Naive thymus-derived CD8-positive, alpha-beta T cell (primary cell): ENCODE results near the gene C13orf42. TPM values are rescaled to one million over a fixed set of nuclear protein-coding genes. Genes with fewer than 3 reads are reported as not detected.
"Not testable (repeated sequence)": the region's sequence is repeated elsewhere in the genome, so short reads cannot be mapped to it uniquely, and the experiment has no call there.

Experiments
- ATAC-seq, 2 donors: fragments of 150-1000 bp; cut with Tn5 transposase in 1 of 2; sonication (Bioruptor Pico), chemical (Tn5 transposase) in 1 of 2; 1 replicate in 1 of 2; 2 replicates in 1 of 2; pipeline ENCODE4 v1.10.0; 2021; ENCODE audit warnings: mild to moderate bottlenecking in 2 of 2, moderate library complexity in 2 of 2
- POLR2A ChIA-PET: fragments of 350-600 bp; sonication (Branson Sonifier 250); formaldehyde crosslinking; loops from one replicate; lab custom pipeline; 2021; ENCODE audit warnings: antibody characterized with exemption; lab: Charles Lee
- DNase-seq, 10 donors: peaks; one replicate each; pipeline versions ENCODE4 v3.0.0 to v3.0.0-alpha.2; 2020 to 2022
- H3K27ac Mint-ChIP-seq, 10 donors: one replicate each; pipeline ENCODE4 v1.8.0; 2020 to 2022; ENCODE audit warnings: mild to moderate bottlenecking in 10 of 10, mixed read lengths in 10 of 10, moderate library complexity in 4 of 10, inconsistent platforms in 1 of 10
- H3K27me3 Mint-ChIP-seq, 5 donors: one replicate each; pipeline ENCODE4 v1.8.0; 2021 to 2022; ENCODE audit warnings: mixed read lengths in 5 of 5
- H3K36me3 Mint-ChIP-seq, 3 donors: one replicate each; pipeline ENCODE4 v1.8.0; 2020 to 2022; ENCODE audit warnings: mixed read lengths in 3 of 3, mild to moderate bottlenecking in 2 of 3, inconsistent platforms in 1 of 3
- H3K4me1 Mint-ChIP-seq, 4 donors: one replicate each; pipeline ENCODE4 v1.8.0; 2021 to 2022; ENCODE audit warnings: mixed read lengths in 4 of 4
- H3K4me3 Mint-ChIP-seq, 10 donors: one replicate each; pipeline ENCODE4 v1.8.0; 2020 to 2022; ENCODE audit warnings: mild to moderate bottlenecking in 10 of 10, mixed read lengths in 10 of 10, moderate library complexity in 6 of 10, inconsistent platforms in 1 of 10
- H3K9me3 Mint-ChIP-seq, 9 donors: one replicate each; pipeline ENCODE4 v1.8.0; 2020 to 2022; ENCODE audit warnings: mixed read lengths in 9 of 9, mild to moderate bottlenecking in 3 of 9, inconsistent platforms in 1 of 9, moderate library complexity in 1 of 9
- polyA plus RNA-seq, 3 donors: library from polyadenylated mRNA; unstranded; fragments of 300-500 nt; fragmentation: Illumina TruSeq; gene quantifications; one replicate each; pipeline ENCODE4 v1.2.3, GENCODE V29; 2021
- total RNA-seq, 8 experiments: library from RNA in 2 of 8; stranded (reverse) in 2 of 8; gene quantifications; one replicate each; pipeline ENCODE4 v1.2.3 and lab custom pipeline; 2021 to 2026

The C13orf42 gene
- total and polyA plus RNA-seq, 5 experiments from 2014 or later, result not detected

DNA sequence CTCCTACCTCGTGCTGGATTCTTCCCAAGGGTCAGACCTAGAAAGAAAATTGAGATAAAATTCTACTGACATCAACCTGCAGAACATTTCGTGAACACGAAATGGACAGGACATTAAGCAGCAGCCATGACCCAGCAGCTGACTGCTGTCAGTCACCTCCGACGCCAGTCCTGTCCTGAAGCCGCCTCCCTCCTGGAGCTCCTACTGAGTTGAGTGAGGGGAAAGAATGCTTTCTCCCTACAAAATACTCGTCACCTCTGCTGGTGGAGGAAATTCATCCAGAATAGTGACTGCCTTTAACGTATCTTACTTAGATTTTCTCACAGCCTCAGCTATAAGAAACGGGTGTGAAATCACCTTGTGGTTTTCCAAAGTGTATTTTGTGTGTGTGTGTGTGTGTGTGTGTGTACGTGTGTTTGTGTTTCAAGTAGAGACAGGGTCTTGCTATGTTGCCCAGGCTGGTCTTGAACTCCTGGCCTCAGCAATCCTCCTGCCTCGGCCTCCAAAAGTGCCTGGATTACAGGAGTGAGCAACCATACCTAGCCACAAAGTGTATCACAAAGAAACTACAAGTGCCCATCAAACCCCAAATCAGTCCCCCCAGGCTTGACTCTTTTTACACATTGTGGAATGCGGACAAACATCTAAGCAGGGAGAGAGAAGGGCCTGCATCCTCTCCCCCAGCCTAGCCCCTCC lies 2.3 kb upstream of the C13orf42 start:
- Mint-ChIP-seq H3K36me3 (no peaks in the 10 kb centered on the region), H3K9me3 (peaks cover 0 to 10% (median 0%) of the 10 kb centered on the region in 9 donors), H3K27me3 (peaks cover 4 to 13% (median 9%) of the 10 kb centered on the region in 5 donors), H3K27ac (no peak overlapping the region), H3K4me1 (no peaks in the 10 kb centered on the region), H3K4me3 (no peak overlapping the region)
- DNase-seq (no peak), ATAC-seq (no peak)
- POLR2A ChIA-PET, result no interaction called here

DNA sequence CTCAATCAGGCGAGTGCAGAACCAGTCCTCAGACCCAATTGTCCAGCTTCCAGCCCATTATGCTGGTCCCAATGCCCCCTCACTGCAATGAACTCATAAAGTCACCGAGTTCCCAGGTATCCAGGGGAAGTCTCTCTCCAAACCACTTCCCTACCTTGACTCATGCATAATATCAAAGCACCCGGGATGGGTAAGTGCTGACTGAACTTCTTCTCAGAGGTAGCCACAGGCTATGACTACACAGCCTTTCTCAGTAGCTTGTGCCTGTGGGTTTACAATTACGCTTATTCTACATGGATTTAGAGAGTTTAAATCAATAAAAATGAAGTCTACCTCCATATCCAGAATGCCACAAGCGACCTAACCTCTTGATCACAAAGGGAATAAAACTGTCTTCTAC lies 1.7 kb upstream of the C13orf42 start:
- DNase-seq (no peak), ATAC-seq (no peak)
- H3K27me3 Mint-ChIP-seq, result peaks cover 4 to 11% (median 9%) of the 10 kb centered on the region in 5 donors
- no peak overlapping the region for H3K4me3 Mint-ChIP-seq
- peaks cover 0 to 7% (median 0%) of the 10 kb centered on the region in 9 donors for H3K9me3 Mint-ChIP-seq
- no peaks in the 10 kb centered on the region for H3K4me1 Mint-ChIP-seq
- no peak overlapping the region for H3K27ac Mint-ChIP-seq
- no peaks in the 10 kb centered on the region for H3K36me3 Mint-ChIP-seq
- POLR2A ChIA-PET, result no interaction called here

DNA sequence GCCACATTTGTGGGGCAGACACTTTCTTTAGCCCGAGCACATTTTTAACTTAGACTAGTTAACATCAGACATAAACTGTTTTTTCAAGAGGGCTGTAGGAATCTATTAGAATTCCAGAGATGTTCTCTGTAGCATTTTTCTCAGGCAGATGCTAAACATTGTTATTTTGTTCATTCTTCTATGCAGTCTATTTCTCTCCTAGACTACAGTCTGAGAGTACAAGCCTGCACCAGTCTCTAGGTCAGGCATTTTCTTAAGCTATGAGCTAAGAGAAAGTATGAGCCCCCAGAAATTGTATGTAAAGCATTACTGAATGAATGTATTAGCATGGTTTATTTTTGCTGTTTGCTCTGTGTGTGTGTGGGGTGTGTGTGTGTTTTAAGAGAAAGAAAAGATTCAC lies 923 bp upstream of the C13orf42 start:
- POLR2A ChIA-PET, result no interaction called here
- DNase-seq, result no peak
- H3K27me3 Mint-ChIP-seq, result peaks cover 4 to 11% (median 9%) of the 10 kb centered on the region in 5 donors
- H3K9me3 Mint-ChIP-seq, result peaks cover 0 to 3% (median 0%) of the 10 kb centered on the region in 9 donors
- no peak overlapping the region for H3K4me3 Mint-ChIP-seq
- no peaks in the 10 kb centered on the region for H3K36me3 Mint-ChIP-seq
- no peak for ATAC-seq
- H3K27ac Mint-ChIP-seq, result no peak overlapping the region
- H3K4me1 Mint-ChIP-seq, result no peaks in the 10 kb centered on the region

DNA sequence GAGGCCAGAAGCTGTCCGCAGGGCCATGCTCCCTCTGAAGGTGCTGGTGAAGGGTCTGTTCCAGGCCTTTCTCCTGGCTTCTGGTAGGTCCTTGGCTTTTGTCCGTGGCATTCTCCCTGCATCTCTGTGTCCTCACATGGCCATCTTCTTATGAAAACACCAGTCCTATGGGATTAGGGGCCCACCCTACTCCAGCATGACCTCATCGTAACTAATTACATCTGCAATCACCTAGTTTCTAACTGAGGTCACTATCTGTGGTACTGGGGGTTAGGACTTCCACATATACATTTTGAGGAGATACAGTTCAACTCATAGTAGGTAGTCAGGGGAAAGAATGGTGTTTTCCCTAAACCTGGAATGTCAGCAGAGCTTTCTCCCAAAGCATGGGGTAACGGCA lies 3.1 kb downstream of the C13orf42 start:
- Mint-ChIP-seq H3K4me1 (no peaks in the 10 kb centered on the region), H3K36me3 (no peaks in the 10 kb centered on the region)

DNA sequence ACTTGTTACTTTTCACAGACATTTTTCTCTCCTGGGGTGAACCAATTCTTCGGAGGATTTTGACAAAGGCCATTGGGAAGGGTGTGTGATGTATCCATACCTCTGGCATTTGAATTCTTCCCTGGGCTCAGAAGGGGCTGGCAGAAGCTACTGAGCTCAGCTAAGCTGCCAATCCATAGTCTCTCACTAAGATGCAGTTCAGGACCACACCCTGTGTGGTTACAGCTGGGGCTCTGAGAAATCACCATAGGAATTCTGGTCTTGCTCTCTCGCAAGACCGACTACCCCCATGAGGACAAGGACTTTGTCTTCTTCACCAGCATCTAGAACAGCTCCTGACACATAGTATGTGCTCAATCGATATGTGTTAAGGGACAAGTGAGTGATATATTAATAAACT lies 6.0 kb downstream of the C13orf42 start:
- H3K27ac Mint-ChIP-seq, result peak overlapping the region in 1 of 10 donors; percentile 32
- peaks cover 10 to 25% (median 12%) of the 10 kb centered on the region in 5 donors for H3K27me3 Mint-ChIP-seq
- no peak overlapping the region for H3K4me3 Mint-ChIP-seq
- H3K4me1 Mint-ChIP-seq, result no peaks in the 10 kb centered on the region
- H3K36me3 Mint-ChIP-seq, result no peaks in the 10 kb centered on the region
- H3K9me3 Mint-ChIP-seq, result no peaks in the 10 kb centered on the region
- no peak for DNase-seq
- ATAC-seq, result no peak
- POLR2A ChIA-PET, result no interaction called here

More for the DNA sequence above, 3.1 kb downstream of the C13orf42 start:
- DNase-seq (no peak), ATAC-seq (no peak)
- POLR2A ChIA-PET, result no interaction called here
- no peak overlapping the region for H3K4me3 Mint-ChIP-seq
- peaks cover 2 to 11% (median 7%) of the 10 kb centered on the region in 5 donors for H3K27me3 Mint-ChIP-seq
- no peaks in the 10 kb centered on the region for H3K9me3 Mint-ChIP-seq
- no peak overlapping the region for H3K27ac Mint-ChIP-seq

DNA sequence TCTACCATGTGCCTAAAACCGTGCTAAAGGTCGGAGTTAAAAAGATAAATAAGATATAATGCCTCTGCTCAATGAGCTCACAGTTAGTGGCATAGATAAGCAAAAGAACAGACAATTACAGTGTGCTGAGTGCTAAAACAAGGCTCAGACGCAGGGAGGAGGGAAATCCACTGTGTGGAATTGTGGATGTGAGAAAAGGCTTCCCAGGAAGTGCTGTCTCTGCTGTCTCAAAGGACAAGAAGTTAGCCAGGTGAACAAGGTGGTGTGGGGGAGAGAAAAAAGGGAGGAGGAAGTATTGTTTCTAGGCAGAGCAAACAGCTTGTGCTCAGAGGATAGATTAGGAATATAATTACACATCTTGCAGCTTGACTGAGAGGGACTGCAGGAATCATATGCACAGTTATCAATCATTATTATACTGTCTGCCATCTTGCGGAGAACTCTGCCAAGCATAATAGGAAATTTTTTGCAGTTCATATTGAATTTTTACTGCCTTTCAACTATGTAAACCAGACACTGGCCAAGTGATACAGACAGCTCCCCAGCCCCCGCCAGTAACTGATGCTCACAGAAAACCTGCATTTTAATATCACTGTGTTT lies 9.3 kb downstream of the C13orf42 start:
- H3K4me1 Mint-ChIP-seq, result no peaks in the 10 kb centered on the region
- H3K27ac Mint-ChIP-seq, result no peak overlapping the region
- ATAC-seq (no peak), DNase-seq (no peak)
- POLR2A ChIA-PET, result no interaction called here
- H3K36me3 Mint-ChIP-seq, result no peaks in the 10 kb centered on the region
- H3K27me3 Mint-ChIP-seq, result peaks cover 10 to 30% (median 18%) of the 10 kb centered on the region in 5 donors
- no peak overlapping the region for H3K4me3 Mint-ChIP-seq
- H3K9me3 Mint-ChIP-seq, result no peaks in the 10 kb centered on the region

DNA sequence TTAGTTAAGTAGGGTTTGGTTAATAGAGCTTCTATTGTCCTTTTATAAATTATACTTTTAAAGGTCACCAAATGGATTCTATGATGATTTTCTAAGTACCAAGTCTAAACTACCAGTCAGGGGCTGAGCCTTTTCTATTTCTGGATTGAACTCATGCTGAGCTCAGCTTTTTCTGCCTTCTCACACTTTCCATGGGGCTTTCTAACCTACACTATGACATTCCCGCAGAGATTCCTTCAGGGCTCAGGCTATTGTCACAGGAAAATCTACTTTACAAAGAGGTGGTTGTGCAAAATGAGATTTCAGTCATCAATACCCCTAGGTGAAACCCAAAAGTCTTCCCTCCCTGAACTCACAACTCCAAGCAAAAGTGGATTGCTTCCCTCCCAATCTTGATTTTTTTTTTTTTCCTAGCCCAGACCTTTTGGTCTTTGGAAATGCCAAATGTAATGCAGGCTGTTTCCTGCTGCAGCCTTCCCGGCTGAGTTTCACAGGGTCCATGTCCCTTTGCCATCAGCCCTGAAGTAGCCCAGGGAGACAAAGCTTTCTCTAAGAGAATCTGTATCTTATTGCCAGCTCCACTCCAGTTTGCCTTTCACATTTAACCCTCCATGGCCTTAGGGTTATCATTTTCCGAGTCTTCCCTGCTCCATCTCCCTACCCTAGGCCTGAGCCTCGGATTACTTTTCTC lies 13.6 kb downstream of the C13orf42 start:
- peaks cover 2 to 14% (median 6%) of the 10 kb centered on the region in 5 donors for H3K27me3 Mint-ChIP-seq
- peaks cover 0 to 4% (median 0%) of the 10 kb centered on the region in 3 donors for H3K36me3 Mint-ChIP-seq
- no peak for DNase-seq
- H3K27ac Mint-ChIP-seq, result no peak overlapping the region
- ATAC-seq, result no peak
- H3K4me1 Mint-ChIP-seq, result no peaks in the 10 kb centered on the region
- no peak overlapping the region for H3K4me3 Mint-ChIP-seq
- H3K9me3 Mint-ChIP-seq, result peaks cover 0 to 4% (median 0%) of the 10 kb centered on the region in 9 donors
- POLR2A ChIA-PET, result no interaction called here

DNA sequence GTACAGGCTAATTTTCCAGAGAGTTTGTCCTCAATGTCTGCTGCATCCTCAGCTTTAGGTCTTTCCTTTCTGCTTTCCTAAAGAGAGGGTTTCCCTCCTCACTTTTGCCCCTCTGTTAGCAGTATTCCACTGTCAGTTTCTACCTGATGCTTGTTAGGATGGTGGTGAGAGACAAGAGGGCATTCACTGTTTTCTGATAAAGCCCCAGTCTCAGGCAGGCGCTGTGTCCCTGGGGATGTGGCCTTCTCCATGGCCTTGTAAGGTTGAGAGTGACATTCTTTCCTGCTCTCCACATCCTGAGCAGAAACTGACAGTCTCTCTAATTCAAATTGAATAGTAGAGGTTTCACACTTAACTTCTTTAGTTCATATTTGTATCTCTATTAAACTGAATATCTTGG lies 14.9 kb downstream of the C13orf42 start:
- peaks cover 0 to 4% (median 0%) of the 10 kb centered on the region in 9 donors for H3K9me3 Mint-ChIP-seq
- H3K36me3 Mint-ChIP-seq, result peaks cover 0 to 4% (median 0%) of the 10 kb centered on the region in 3 donors
- ATAC-seq, result no peak
- POLR2A ChIA-PET, result no interaction called here
- no peak overlapping the region for H3K4me3 Mint-ChIP-seq
- H3K27ac Mint-ChIP-seq, result no peak overlapping the region
- DNase-seq, result no peak
- no peaks in the 10 kb centered on the region for H3K4me1 Mint-ChIP-seq
- peaks cover 0 to 20% (median 0%) of the 10 kb centered on the region in 5 donors for H3K27me3 Mint-ChIP-seq

DNA sequence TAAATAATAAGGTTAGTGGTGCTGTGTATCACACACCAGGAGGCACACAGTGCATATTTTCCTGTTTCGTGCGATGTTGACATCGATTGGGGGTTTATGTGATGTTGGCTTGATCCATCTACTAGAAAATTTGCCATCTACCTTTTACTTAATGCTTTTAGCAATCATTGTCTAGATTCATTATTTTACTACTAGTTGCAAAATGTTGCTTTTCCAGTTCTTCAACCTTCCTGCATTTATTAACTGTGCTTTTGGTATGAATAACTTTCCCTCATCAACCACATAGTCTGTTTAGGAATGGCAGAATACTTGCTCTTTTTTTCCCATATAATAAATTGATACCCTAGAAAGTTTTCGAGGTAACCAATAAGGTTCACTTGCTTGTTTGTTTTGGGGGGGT lies 17.5 kb downstream of the C13orf42 start:
- H3K9me3 Mint-ChIP-seq, result peaks cover 0 to 4% (median 0%) of the 10 kb centered on the region in 9 donors
- POLR2A ChIA-PET, result no interaction called here
- DNase-seq, result no peak
- H3K4me3 Mint-ChIP-seq, result no peak overlapping the region
- ATAC-seq, result no peak
- H3K27me3 Mint-ChIP-seq, result peaks cover 0 to 12% (median 0%) of the 10 kb centered on the region in 5 donors
- H3K36me3 Mint-ChIP-seq, result peaks cover 0 to 4% (median 0%) of the 10 kb centered on the region in 3 donors
- no peaks in the 10 kb centered on the region for H3K4me1 Mint-ChIP-seq
- H3K27ac Mint-ChIP-seq, result no peak overlapping the region

DNA sequence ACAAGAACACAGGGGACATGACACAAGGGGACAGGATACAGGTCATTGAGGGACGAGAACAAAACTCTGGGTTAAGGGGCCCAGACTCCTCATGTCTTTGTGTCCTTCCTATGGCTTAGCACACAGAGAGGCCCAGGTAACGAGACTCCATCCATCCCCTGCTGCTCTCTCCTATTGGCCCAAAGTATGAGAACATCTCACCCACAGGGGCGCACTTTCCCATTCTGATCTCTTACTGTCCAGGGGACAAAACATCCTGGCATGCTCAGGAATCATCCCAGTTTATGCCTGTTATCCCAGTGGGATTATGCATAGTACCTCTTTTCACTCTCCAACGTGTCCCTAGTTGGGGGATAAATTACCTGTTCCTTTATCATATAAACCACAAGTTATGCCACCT lies 19.2 kb downstream of the C13orf42 start:
- POLR2A ChIA-PET, result no interaction called here
- Mint-ChIP-seq H3K9me3 (peaks cover 0 to 4% (median 0%) of the 10 kb centered on the region in 9 donors), H3K27ac (no peak overlapping the region), H3K36me3 (peaks cover 0 to 4% (median 0%) of the 10 kb centered on the region in 3 donors), H3K4me3 (no peak overlapping the region), H3K4me1 (no peaks in the 10 kb centered on the region), H3K27me3 (peaks cover 0 to 12% (median 0%) of the 10 kb centered on the region in 5 donors)
- DNase-seq (no peak), ATAC-seq (no peak)

DNA sequence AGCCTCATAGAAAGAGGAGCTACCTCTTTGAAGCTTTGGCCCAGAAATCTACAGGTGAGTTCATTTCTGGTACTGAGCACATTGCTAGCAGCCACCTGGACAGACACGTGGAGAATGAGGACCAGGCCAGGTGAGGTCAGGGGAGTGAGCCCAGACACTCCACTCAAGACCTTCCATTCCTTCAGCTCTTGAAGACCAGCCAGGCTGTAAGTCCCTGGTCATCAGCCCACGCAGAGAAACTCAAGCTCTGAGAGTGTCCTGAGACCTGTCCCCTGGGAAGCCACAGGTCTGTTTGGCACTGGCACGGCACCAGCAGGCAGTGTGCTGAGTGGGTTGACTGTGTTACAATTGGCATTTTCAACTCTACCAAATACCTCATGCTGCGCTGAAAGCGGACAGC lies 27.4 kb downstream of the C13orf42 start:
- Mint-ChIP-seq H3K4me1 (peaks cover 0 to 6% (median 3%) of the 10 kb centered on the region in 4 donors), H3K36me3 (no peaks in the 10 kb centered on the region), H3K27ac (no peak overlapping the region), H3K27me3 (no peaks in the 10 kb centered on the region), H3K4me3 (no peak overlapping the region), H3K9me3 (no peaks in the 10 kb centered on the region)
- DNase-seq, result no peak
- ATAC-seq, result no peak
- POLR2A ChIA-PET, result no interaction called here

DNA sequence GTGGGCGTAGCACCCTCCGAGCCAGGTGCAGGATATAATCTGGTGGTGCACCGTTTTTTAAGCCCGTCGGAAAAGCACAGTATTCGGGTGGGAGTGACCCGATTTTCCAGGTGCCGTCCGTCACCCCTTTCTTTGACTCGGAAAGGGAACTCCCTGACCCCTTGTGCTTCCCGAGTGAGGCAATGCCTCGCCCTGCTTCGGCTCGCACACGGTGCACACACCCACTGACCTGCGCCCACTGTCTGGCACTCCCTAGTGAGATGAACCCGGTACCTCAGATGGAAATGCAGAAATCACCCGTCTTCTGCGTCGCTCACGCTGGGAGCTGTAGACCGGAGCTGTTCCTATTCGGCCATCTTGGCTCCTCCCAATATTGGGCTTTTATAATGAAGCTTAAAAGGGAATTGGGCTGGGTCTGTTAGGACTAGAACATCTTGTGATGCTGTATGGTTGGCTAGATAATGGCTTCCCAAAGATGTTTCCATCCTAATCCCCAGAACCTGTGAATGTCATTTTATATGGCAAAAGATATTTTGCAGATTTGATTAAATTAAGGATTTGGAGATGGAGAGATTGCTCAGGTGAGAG lies 30.5 kb downstream of the C13orf42 start:
- H3K36me3 Mint-ChIP-seq, H3K27me3 Mint-ChIP-seq, DNase-seq, H3K4me1 Mint-ChIP-seq, H3K9me3 Mint-ChIP-seq, H3K4me3 Mint-ChIP-seq, ATAC-seq, POLR2A ChIA-PET: not testable (repeated sequence)
- peak overlapping the region in 1 of 10 donors; percentile 4 for H3K27ac Mint-ChIP-seq

DNA sequence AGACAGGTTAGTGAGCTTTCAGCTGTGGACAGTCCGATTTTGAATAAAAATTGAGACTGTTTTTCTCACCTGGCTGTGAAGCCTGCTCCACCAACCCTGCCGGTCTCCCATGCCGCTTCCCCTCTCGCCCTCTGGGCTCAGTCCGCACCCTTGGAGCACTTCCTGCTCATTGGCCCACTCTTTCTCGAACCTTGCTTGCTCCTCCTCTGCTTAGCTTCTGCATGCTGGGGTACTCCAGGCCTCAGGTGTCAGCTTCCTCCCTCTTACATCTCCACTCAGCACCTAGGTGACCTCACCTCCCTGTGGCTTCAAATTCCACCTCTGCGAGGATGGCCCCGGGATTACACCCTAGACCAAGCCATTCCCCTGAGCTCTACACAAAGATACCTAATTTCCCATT lies 39.6 kb downstream of the C13orf42 start:
- H3K9me3 Mint-ChIP-seq, result no peaks in the 10 kb centered on the region
- ATAC-seq, result no peak
- DNase-seq, result no peak
- POLR2A ChIA-PET, result no interaction called here
- H3K36me3 Mint-ChIP-seq, result no peaks in the 10 kb centered on the region
- peak overlapping the region in 2 of 10 donors; percentile 10 to 53 for H3K27ac Mint-ChIP-seq
- H3K27me3 Mint-ChIP-seq, result peaks cover 7 to 21% (median 8%) of the 10 kb centered on the region in 5 donors
- no peak overlapping the region for H3K4me3 Mint-ChIP-seq
- peaks cover 4 to 11% (median 6%) of the 10 kb centered on the region in 4 donors for H3K4me1 Mint-ChIP-seq
